Midbrain (tissue), 1 donor: ENCODE measurements around the gene FUT8.

Experiments
- DNase-seq: peaks from one replicate; lab custom pipeline; 2025; lab: John Stamatoyannopoulos, UW

Gene FUT8

GRCh38 chr14:65776193-65776852, 363.8 kb downstream of the FUT8 start:
- no peak for DNase-seq

GRCh38 chr14:65780566-65780965, 368.0 kb downstream of the FUT8 start:
- no peak for DNase-seq

GRCh38 chr14:65783101-65783500, 370.6 kb downstream of the FUT8 start:
- DNase-seq: no peak

- DNase-seq: no peak
These were observed 371.0 kb downstream of the FUT8 start for GRCh38 chr14:65783576-65783975.

GRCh38 chr14:65784574-65784973, 372.0 kb downstream of the FUT8 start:
- DNase-seq: no peak

- no peak for DNase-seq
These were observed 374.9 kb downstream of the FUT8 start for GRCh38 chr14:65787461-65787860.

- no peak for DNase-seq
These were observed 376.3 kb downstream of the FUT8 start for GRCh38 chr14:65788876-65789275.

- no peak for DNase-seq
These were observed 376.8 kb downstream of the FUT8 start for GRCh38 chr14:65789363-65789762.

- DNase-seq: no peak
These were observed 377.8 kb downstream of the FUT8 start for GRCh38 chr14:65790172-65790815.

- DNase-seq: no peak
These were observed 378.9 kb downstream of the FUT8 start for GRCh38 chr14:65791191-65791981.

- no peak for DNase-seq
These were observed 379.8 kb downstream of the FUT8 start for GRCh38 chr14:65792208-65792905.
